ENCODE data around the gene ECSCR.

- TF ChIP-seq CTCF (IDR thresholded peaks at IDR 0.05) (peak; percentile 73 to 91 (median 82)), POLR2A (IDR thresholded peaks at IDR 0.05; ENCODE audit: low read depth) (no peak), EP300 (IDR thresholded peaks at IDR 0.05) (no peak), POLR2AphosphoS5 (IDR thresholded peaks at IDR 0.05) (no peak)
These were observed 40.1 kb downstream of the ECSCR start for GRCh38 chr5:139422307-139422893.
